GM12872 (cell line): Measurements from ENCODE around the gene ST6GAL2.

Source experiments
- CTCF ChIP-seq: IDR thresholded peaks from 3 replicates; pipeline ENCODE4 v1.5.1; 2011; ENCODE audit warnings: low read depth, mild to moderate bottlenecking, low read length, moderate library complexity; ENCODE audit not compliant: insufficient read depth

The ST6GAL2 gene

GRCh38 chr2:106816974-106817373 is 69.0 kb downstream of the ST6GAL2 start:
- TF ChIP-seq CTCF, result no peak

- TF ChIP-seq CTCF, result no peak
These were observed 73.1 kb downstream of the ST6GAL2 start for GRCh38 chr2:106812841-106813240.

- TF ChIP-seq CTCF, result no peak
These were observed 73.6 kb downstream of the ST6GAL2 start for GRCh38 chr2:106812383-106812782.

- TF ChIP-seq CTCF, result no peak
These were observed 80.3 kb downstream of the ST6GAL2 start for GRCh38 chr2:106805716-106806115.

GRCh38 chr2:106804161-106804560 is 81.8 kb downstream of the ST6GAL2 start:
- TF ChIP-seq CTCF, result no peak

- no peak for TF ChIP-seq CTCF
These were observed 84.9 kb downstream of the ST6GAL2 start for GRCh38 chr2:106800976-106801655.

GRCh38 chr2:106800180-106800579 is 85.8 kb downstream of the ST6GAL2 start:
- TF ChIP-seq CTCF, result no peak
